Activated CD4-positive, alpha-beta memory T cell treated with anti-CD3 and anti-CD28 coated beads, Interleukin-2, amount 10 ng/mL, durations not matched to agents 7 days and 5 days (primary cell): Measurements from ENCODE around the gene NR2F6. TPM values are rescaled to one million over a fixed set of nuclear protein-coding genes. Genes with fewer than 3 reads are reported as not detected.

Experiments used
- CTCF ChIA-PET: fragments of 350-600 bp; sonication (Branson Sonifier 250); formaldehyde crosslinking; loops from one replicate; lab custom pipeline; 2021; ENCODE audit warnings: antibody characterized with exemption, inconsistent platforms; lab: Charles Lee
- POLR2A ChIA-PET: fragments of 350-600 bp; sonication (Branson Sonifier 250); formaldehyde crosslinking; loops from one replicate; lab custom pipeline; 2021; ENCODE audit warnings: antibody characterized with exemption; lab: Charles Lee
- DNase-seq: peaks from one replicate; pipeline ENCODE4 v3.0.0-alpha.2; 2020
- H3K27ac Mint-ChIP-seq: one replicate; pipeline ENCODE4 v1.8.0; 2021; ENCODE audit warnings: mild to moderate bottlenecking, mixed read lengths
- H3K27me3 Mint-ChIP-seq: one replicate; pipeline ENCODE4 v1.8.0; 2021; ENCODE audit warnings: mixed read lengths
- H3K36me3 Mint-ChIP-seq: one replicate; pipeline ENCODE4 v1.8.0; 2021; ENCODE audit warnings: low read depth, mixed read lengths
- H3K4me1 Mint-ChIP-seq: one replicate; pipeline ENCODE4 v1.8.0; 2021; ENCODE audit warnings: mixed read lengths
- H3K4me3 Mint-ChIP-seq: one replicate; pipeline ENCODE4 v1.8.0; 2021; ENCODE audit warnings: mild to moderate bottlenecking, mixed read lengths
- H3K9me3 Mint-ChIP-seq: one replicate; pipeline ENCODE4 v1.8.0; 2021; ENCODE audit warnings: mixed read lengths
- total RNA-seq, 2 experiments: library from RNA; stranded (reverse); gene quantifications; one replicate each; pipeline ENCODE4 v1.2.3, GENCODE V29; 2021

The NR2F6 gene
- total RNA-seq, 2 experiments from 2014 or later = 5.7 to 6.5 TPM

GRCh38 chr19:17262557-17262956 lies 16.8 kb upstream of the NR2F6 start:
- H3K36me3 Mint-ChIP-seq = no peaks in the 10 kb centered on the region
- POLR2A ChIA-PET = interaction anchor here (1.3 to 2.5 kb wide), 2 partner anchors 10 to 29 kb away, joined by 3 to 7 read pairs; no protein-coding TSS in a partner anchor
- no peaks in the 10 kb centered on the region for H3K9me3 Mint-ChIP-seq

GRCh38 chr19:17260842-17261325 lies 15.2 kb upstream of the NR2F6 start:
- POLR2A ChIA-PET = interaction anchor here (2.5 kb wide), 1 partner anchor 9 kb away, joined by 7 read pairs; no protein-coding TSS in a partner anchor
- no peak overlapping the region for H3K27ac Mint-ChIP-seq
- CTCF ChIA-PET = interaction anchor here (0.6 to 7.9 kb wide), 18 partner anchors 9 to 1117 kb away, joined by 3 to 64 read pairs (median 3); partner anchors contain the start of genes ANKLE1, MRPL34 and OCEL1
- no peaks in the 10 kb centered on the region for H3K9me3 Mint-ChIP-seq
- H3K4me1 Mint-ChIP-seq = peaks cover 19% of the 10 kb centered on the region
- H3K27me3 Mint-ChIP-seq = no peaks in the 10 kb centered on the region
- DNase-seq = peak; percentile 92
- H3K36me3 Mint-ChIP-seq = no peaks in the 10 kb centered on the region
- no peak overlapping the region for H3K4me3 Mint-ChIP-seq

More at GRCh38 chr19:17262557-17262956, 16.8 kb upstream of the NR2F6 start:
- no peak for DNase-seq
- H3K27me3 Mint-ChIP-seq = no peaks in the 10 kb centered on the region
- no peak overlapping the region for H3K27ac Mint-ChIP-seq
- CTCF ChIA-PET = interaction anchor here (0.7 to 7.9 kb wide), 4 partner anchors 19 to 177 kb away, joined by 3 to 64 read pairs (median 4); partner anchors contain the start of gene ANKLE1
- H3K4me3 Mint-ChIP-seq = no peak overlapping the region
- H3K4me1 Mint-ChIP-seq = peaks cover 26% of the 10 kb centered on the region

- Mint-ChIP-seq H3K4me1 (peaks cover 16% of the 10 kb centered on the region), H3K27me3 (no peaks in the 10 kb centered on the region), H3K27ac (no peak overlapping the region), H3K36me3 (no peaks in the 10 kb centered on the region), H3K4me3 (no peak overlapping the region), H3K9me3 (no peaks in the 10 kb centered on the region)
- CTCF ChIA-PET = interaction anchor here (0.6 to 7.9 kb wide), 12 partner anchors 12 to 191 kb away, joined by 3 to 64 read pairs (median 4); partner anchors contain the start of genes ANKLE1, MRPL34 and OCEL1
- POLR2A ChIA-PET = interaction anchor here (1.0 to 2.5 kb wide), 2 partner anchors 8 to 23 kb away, joined by 3 to 7 read pairs; no protein-coding TSS in a partner anchor
- DNase-seq = no peak
Measured at GRCh38 chr19:17259934-17260333, 14.2 kb upstream of the NR2F6 start.

- peaks cover 9% of the 10 kb centered on the region for H3K4me1 Mint-ChIP-seq
- ChIA-PET POLR2A (interaction anchor here (1.0 kb wide), 2 partner anchors 8 to 24 kb away, joined by 3 to 4 read pairs; partner anchors contain the start of gene BABAM1), CTCF (interaction anchor here (0.7 to 7.9 kb wide), 9 partner anchors 22 to 206 kb away, joined by 3 to 64 read pairs (median 4); partner anchors contain the start of genes ANKLE1 and MRPL34)
- H3K27me3 Mint-ChIP-seq = no peaks in the 10 kb centered on the region
- no peaks in the 10 kb centered on the region for H3K36me3 Mint-ChIP-seq
- H3K9me3 Mint-ChIP-seq = no peaks in the 10 kb centered on the region
- no peak overlapping the region for H3K4me3 Mint-ChIP-seq
- no peak for DNase-seq
- H3K27ac Mint-ChIP-seq = no peak overlapping the region
Measured at GRCh38 chr19:17259118-17259780, 13.5 kb upstream of the NR2F6 start.

GRCh38 chr19:17256130-17256529 lies 10.4 kb upstream of the NR2F6 start:
- Mint-ChIP-seq H3K9me3 (no peaks in the 10 kb centered on the region), H3K27ac (no peak overlapping the region), H3K27me3 (no peaks in the 10 kb centered on the region), H3K36me3 (no peaks in the 10 kb centered on the region), H3K4me3 (no peak overlapping the region), H3K4me1 (peaks cover 6% of the 10 kb centered on the region)
- ChIA-PET CTCF (interaction anchor here (0.7 kb wide), 1 partner anchor 9 kb away, joined by 3 read pairs; the partner anchor contains the start of gene USHBP1), POLR2A (no interaction called here)
- DNase-seq = no peak

GRCh38 chr19:17255150-17255621 lies 9.5 kb upstream of the NR2F6 start:
- Mint-ChIP-seq H3K36me3 (no peaks in the 10 kb centered on the region), H3K9me3 (no peaks in the 10 kb centered on the region), H3K27ac (no peak overlapping the region), H3K4me1 (no peaks in the 10 kb centered on the region), H3K27me3 (no peaks in the 10 kb centered on the region), H3K4me3 (no peak overlapping the region)
- DNase-seq = no peak
- ChIA-PET POLR2A (interaction anchor here (0.7 to 1.0 kb wide), 2 partner anchors 40 to 130 kb away, joined by 3 read pairs; partner anchors contain the start of gene USE1), CTCF (interaction anchor here (0.9 kb wide), 1 partner anchor 136 kb away, joined by 3 read pairs; no protein-coding TSS in a partner anchor)

- H3K4me3 Mint-ChIP-seq = no peak overlapping the region
- H3K4me1 Mint-ChIP-seq = no peaks in the 10 kb centered on the region
- H3K9me3 Mint-ChIP-seq = no peaks in the 10 kb centered on the region
- H3K27ac Mint-ChIP-seq = no peak overlapping the region
- no peaks in the 10 kb centered on the region for H3K36me3 Mint-ChIP-seq
- no peaks in the 10 kb centered on the region for H3K27me3 Mint-ChIP-seq
- DNase-seq = no peak
- ChIA-PET CTCF (no interaction called here), POLR2A (interaction anchor here (0.7 to 1.0 kb wide), 2 partner anchors 40 to 130 kb away, joined by 3 read pairs; partner anchors contain the start of gene USE1)
Measured at GRCh38 chr19:17254636-17255035, 8.9 kb upstream of the NR2F6 start.

GRCh38 chr19:17249887-17250548 lies 4.3 kb upstream of the NR2F6 start:
- DNase-seq = no peak
- Mint-ChIP-seq H3K27ac (no peak overlapping the region), H3K36me3 (no peaks in the 10 kb centered on the region), H3K4me3 (no peak overlapping the region), H3K27me3 (peaks cover 10% of the 10 kb centered on the region), H3K9me3 (no peaks in the 10 kb centered on the region), H3K4me1 (peaks cover 6% of the 10 kb centered on the region)
- CTCF ChIA-PET = no interaction called here
- POLR2A ChIA-PET = interaction anchor here (1.5 kb wide), 1 partner anchor 175 kb away, joined by 3 read pairs; no protein-coding TSS in a partner anchor

- CTCF ChIA-PET = no interaction called here
- no peak overlapping the region for H3K27ac Mint-ChIP-seq
- POLR2A ChIA-PET = no interaction called here
- no peak for DNase-seq
- H3K4me3 Mint-ChIP-seq = no peak overlapping the region
- H3K36me3 Mint-ChIP-seq = no peaks in the 10 kb centered on the region
- peaks cover 10% of the 10 kb centered on the region for H3K4me1 Mint-ChIP-seq
- H3K27me3 Mint-ChIP-seq = peaks cover 17% of the 10 kb centered on the region
- H3K9me3 Mint-ChIP-seq = no peaks in the 10 kb centered on the region
Measured at GRCh38 chr19:17248011-17248776, 2.5 kb upstream of the NR2F6 start.

GRCh38 chr19:17246681-17247425 lies 1.1 kb upstream of the NR2F6 start:
- no peaks in the 10 kb centered on the region for H3K36me3 Mint-ChIP-seq
- H3K9me3 Mint-ChIP-seq = no peaks in the 10 kb centered on the region
- H3K4me3 Mint-ChIP-seq = peak overlapping the region; percentile 47
- peaks cover 17% of the 10 kb centered on the region for H3K27me3 Mint-ChIP-seq
- ChIA-PET POLR2A (no interaction called here), CTCF (no interaction called here)
- peaks cover 10% of the 10 kb centered on the region for H3K4me1 Mint-ChIP-seq
- DNase-seq = no peak
- no peak overlapping the region for H3K27ac Mint-ChIP-seq

GRCh38 chr19:17244618-17245534 lies 843 bp downstream of the NR2F6 start:
- peak overlapping the region; percentile 53 for H3K4me3 Mint-ChIP-seq
- ChIA-PET POLR2A (interaction anchor here (1.3 to 1.4 kb wide), 2 partner anchors 9 to 19 kb away, joined by 5 read pairs; partner anchors contain the start of gene OCEL1), CTCF (no interaction called here)
- no peaks in the 10 kb centered on the region for H3K9me3 Mint-ChIP-seq
- no peak for DNase-seq
- peaks cover 10% of the 10 kb centered on the region for H3K4me1 Mint-ChIP-seq
- H3K27ac Mint-ChIP-seq = no peak overlapping the region
- no peaks in the 10 kb centered on the region for H3K36me3 Mint-ChIP-seq
- H3K27me3 Mint-ChIP-seq = peaks cover 17% of the 10 kb centered on the region
